ENCODE results near the gene ABHD17C.

The ABHD17C gene

GRCh38 chr15:80769153-80769828 is 74.2 kb downstream of the ABHD17C start:
- peaks cover 0 to 36% (median 2%) of the 10 kb centered on the region in 10 experiments; a peak in 7 of 20 replicates for H3K4me1 ChIP-seq
- H3K36me3 ChIP-seq = no peaks in the 10 kb centered on the region
- H3K9ac ChIP-seq = no peak overlapping the region
- no peak overlapping the region for H3K27ac ChIP-seq
- H4K20me1 ChIP-seq = no peaks in the 10 kb centered on the region
- no peaks in the 10 kb centered on the region for H3K27me3 ChIP-seq
- no peaks in the 10 kb centered on the region for H3K9me3 ChIP-seq (replicated peaks in 1 of 11)
- H3K4me2 ChIP-seq = 0 out of 22 replicates have a peak overlapping the region, but pooled peaks of 2 of the 11 experiments have one; percentile 1 to 8
- TF ChIP-seq Cebpa-rat (IDR thresholded peaks at IDR 0.05) = no peak
- H3K4me3 ChIP-seq = no peak overlapping the region

- no peak overlapping the region for H3K4me3 ChIP-seq
- H3K27me3 ChIP-seq = no peaks in the 10 kb centered on the region
- no peaks in the 10 kb centered on the region for H3K36me3 ChIP-seq
- H3K9me3 ChIP-seq (replicated peaks in 1 of 11) = no peaks in the 10 kb centered on the region
- H3K4me2 ChIP-seq = 0 out of 22 replicates have a peak overlapping the region, but pooled peaks of 1 of the 11 experiments have one; percentile 8
- no peak for TF ChIP-seq Cebpa-rat (IDR thresholded peaks at IDR 0.05)
- H3K27ac ChIP-seq = no peak overlapping the region
- no peaks in the 10 kb centered on the region for H4K20me1 ChIP-seq
- peaks cover 0 to 44% (median 8%) of the 10 kb centered on the region in 10 experiments; a peak in 9 of 20 replicates for H3K4me1 ChIP-seq
- H3K9ac ChIP-seq = no peak overlapping the region
These were observed 75.0 kb downstream of the ABHD17C start for GRCh38 chr15:80769829-80770705.

GRCh38 chr15:80773122-80773551 is 78.0 kb downstream of the ABHD17C start:
- Histone ChIP-seq H3K27me3 (peaks cover 4 to 16% (median 14%) of the 10 kb centered on the region in 11 experiments), H3K9me3 (replicated peaks in 1 of 11) (no peaks in the 10 kb centered on the region), H4K20me1 (no peaks in the 10 kb centered on the region; a peak in 2 of 22 replicates), H3K4me2 (no peak overlapping the region), H3K9ac (no peak overlapping the region), H3K27ac (no peak overlapping the region), H3K36me3 (no peaks in the 10 kb centered on the region), H3K4me1 (peaks cover 11 to 67% (median 30%) of the 10 kb centered on the region in 10 experiments; a peak in 19 of 20 replicates), H3K4me3 (no peak overlapping the region)
- no peak for TF ChIP-seq Cebpa-rat (IDR thresholded peaks at IDR 0.05)

- H3K9me3 ChIP-seq (replicated peaks in 1 of 11) = peaks cover 0 to 3% (median 0%) of the 10 kb centered on the region in 11 experiments; a peak in 7 of 22 replicates
- no peaks in the 10 kb centered on the region for H3K36me3 ChIP-seq
- no peak overlapping the region for H3K27ac ChIP-seq
- peak overlapping the region in 1 of 11 experiments; percentile 32; a peak in 2 of 22 replicates for H3K4me2 ChIP-seq
- peaks cover 11 to 67% (median 35%) of the 10 kb centered on the region in 10 experiments; a peak in 19 of 20 replicates for H3K4me1 ChIP-seq
- H3K9ac ChIP-seq = 0 out of 22 replicates have a peak overlapping the region, but pooled peaks of 1 of the 11 experiments have one; percentile 1
- H4K20me1 ChIP-seq = no peaks in the 10 kb centered on the region; a peak in 2 of 22 replicates
- H3K4me3 ChIP-seq = no peak overlapping the region
- peaks cover 12 to 23% (median 21%) of the 10 kb centered on the region in 11 experiments for H3K27me3 ChIP-seq
- no peak for TF ChIP-seq Cebpa-rat (IDR thresholded peaks at IDR 0.05)
These were observed 78.8 kb downstream of the ABHD17C start for GRCh38 chr15:80773792-80774352.

GRCh38 chr15:80774486-80774885 is 79.4 kb downstream of the ABHD17C start:
- TF ChIP-seq Cebpa-rat (IDR thresholded peaks at IDR 0.05) = no peak
- H3K4me1 ChIP-seq = peaks cover 11 to 67% (median 39%) of the 10 kb centered on the region in 10 experiments; a peak in 19 of 20 replicates

GRCh38 chr15:80775338-80775737 is 80.2 kb downstream of the ABHD17C start:
- H4K20me1 ChIP-seq = peaks cover 0 to 8% (median 0%) of the 10 kb centered on the region in 11 experiments; a peak in 6 of 22 replicates
- no peak overlapping the region for H3K4me3 ChIP-seq
- H3K36me3 ChIP-seq = no peaks in the 10 kb centered on the region
- peaks cover 0 to 14% (median 0%) of the 10 kb centered on the region in 11 experiments; a peak in 8 of 22 replicates for H3K9me3 ChIP-seq (replicated peaks in 1 of 11)
- peak overlapping the region in 2 of 11 experiments; percentile 89 to 91; a peak in 4 of 22 replicates for H3K27ac ChIP-seq
- no peak for TF ChIP-seq Cebpa-rat (IDR thresholded peaks at IDR 0.05)
- peaks cover 17 to 69% (median 47%) of the 10 kb centered on the region in 10 experiments for H3K4me1 ChIP-seq
- H3K27me3 ChIP-seq = peaks cover 26 to 38% (median 36%) of the 10 kb centered on the region in 11 experiments
- no peak overlapping the region for H3K9ac ChIP-seq
- H3K4me2 ChIP-seq = peak overlapping the region in 3 of 11 experiments; percentile 84 to 95 (median 89); a peak in 3 of 22 replicates

More at GRCh38 chr15:80774486-80774885, 79.4 kb downstream of the ABHD17C start:
- Histone ChIP-seq H3K36me3 (no peaks in the 10 kb centered on the region), H3K4me3 (no peak overlapping the region), H3K27ac (peak overlapping the region in 1 of 11 experiments; percentile 39; a peak in 1 of 22 replicates), H3K9me3 (replicated peaks in 1 of 11) (peaks cover 0 to 9% (median 0%) of the 10 kb centered on the region in 11 experiments; a peak in 8 of 22 replicates), H4K20me1 (no peaks in the 10 kb centered on the region; a peak in 4 of 22 replicates), H3K4me2 (peak overlapping the region in 6 of 11 experiments; percentile 8 to 95 (median 38); a peak in 7 of 22 replicates), H3K27me3 (peaks cover 18 to 29% (median 27%) of the 10 kb centered on the region in 11 experiments), H3K9ac (peak overlapping the region in 2 of 11 experiments; percentile 1 to 22; a peak in 1 of 22 replicates)

- peak overlapping the region in 4 of 10 experiments; percentile 12 to 35 (median 15); a peak in 3 of 20 replicates for H3K4me3 ChIP-seq
- H3K4me2 ChIP-seq = peak overlapping the region; percentile 22 to 95 (median 74)
- H4K20me1 ChIP-seq = peaks cover 0 to 8% (median 0%) of the 10 kb centered on the region in 11 experiments; a peak in 6 of 22 replicates
- H3K9me3 ChIP-seq (replicated peaks in 1 of 11) = peaks cover 0 to 14% (median 0%) of the 10 kb centered on the region in 11 experiments; a peak in 8 of 22 replicates
- no peaks in the 10 kb centered on the region for H3K36me3 ChIP-seq
- H3K4me1 ChIP-seq = peaks cover 17 to 72% (median 52%) of the 10 kb centered on the region in 10 experiments
- peak overlapping the region in 9 of 11 experiments; percentile 52 to 91 (median 76); a peak in 20 of 22 replicates for H3K27ac ChIP-seq
- H3K9ac ChIP-seq = peak overlapping the region in 10 of 11 experiments; percentile 3 to 77 (median 46); a peak in 13 of 22 replicates
- no peak for TF ChIP-seq Cebpa-rat (IDR thresholded peaks at IDR 0.05)
- peaks cover 38 to 50% (median 48%) of the 10 kb centered on the region in 11 experiments for H3K27me3 ChIP-seq
These were observed 81.4 kb downstream of the ABHD17C start for GRCh38 chr15:80776420-80777045.

Data from BLaER1 treated with 17β-estradiol and CSF1 and Interleukin-3, amounts not matched to agents 10 nM and 100 nM (cell line).